Measurements from ENCODE around the gene BNIP5.

The BNIP5 gene

GRCh38 chr6:36290668-36291620 is 45.7 kb downstream of the BNIP5 start:
- DNase-seq: no peak

- no peak for DNase-seq
Observed at GRCh38 chr6:36289281-36289878, 47.3 kb downstream of the BNIP5 start.

GRCh38 chr6:36286858-36287257 is 49.8 kb downstream of the BNIP5 start:
- no peak for DNase-seq

- DNase-seq: no peak
Observed at GRCh38 chr6:36285797-36286196, 50.9 kb downstream of the BNIP5 start.

- no peak for DNase-seq
Observed at GRCh38 chr6:36285187-36285671, 51.5 kb downstream of the BNIP5 start.

- DNase-seq: no peak
Observed at GRCh38 chr6:36284359-36284758, 52.3 kb downstream of the BNIP5 start.

GRCh38 chr6:36283608-36284007 is 53.1 kb downstream of the BNIP5 start:
- no peak for DNase-seq

GRCh38 chr6:36280983-36281382 is 55.7 kb downstream of the BNIP5 start:
- no peak for DNase-seq

- no peak for DNase-seq
Observed at GRCh38 chr6:36280467-36280866, 56.2 kb downstream of the BNIP5 start.

GRCh38 chr6:36277946-36278470 is 58.7 kb downstream of the BNIP5 start:
- DNase-seq: no peak

- no peak for DNase-seq
Observed at GRCh38 chr6:36276581-36277536, 59.8 kb downstream of the BNIP5 start.

GRCh38 chr6:36273802-36274514 is 62.7 kb downstream of the BNIP5 start:
- DNase-seq: no peak

- DNase-seq: no peak
Observed at GRCh38 chr6:36273067-36273466, 63.6 kb downstream of the BNIP5 start.

- no peak for DNase-seq
Observed at GRCh38 chr6:36272234-36272633, 64.5 kb downstream of the BNIP5 start.

GRCh38 chr6:36269834-36270705 is 66.6 kb downstream of the BNIP5 start, which contains the start of gene PNPLA1:
Gene PNPLA1 (plus strand): TSS chr6:36270060. CDS start chr6:36270460, 400 bp downstream.
- DNase-seq: no peak

- DNase-seq: no peak
Observed at GRCh38 chr6:36268478-36269275, 68.0 kb downstream of the BNIP5 start.

- DNase-seq: no peak
Observed at GRCh38 chr6:36267731-36268477, 68.8 kb downstream of the BNIP5 start.

GRCh38 chr6:36266913-36267644 is 69.6 kb downstream of the BNIP5 start:
- DNase-seq: no peak
